ENCODE measurements around the gene FGF21.
"Not testable (repeated sequence)": the region's sequence is repeated elsewhere in the genome, so short reads cannot be mapped to it uniquely, and the experiment has no call there.

FGF21 gene

DNA sequence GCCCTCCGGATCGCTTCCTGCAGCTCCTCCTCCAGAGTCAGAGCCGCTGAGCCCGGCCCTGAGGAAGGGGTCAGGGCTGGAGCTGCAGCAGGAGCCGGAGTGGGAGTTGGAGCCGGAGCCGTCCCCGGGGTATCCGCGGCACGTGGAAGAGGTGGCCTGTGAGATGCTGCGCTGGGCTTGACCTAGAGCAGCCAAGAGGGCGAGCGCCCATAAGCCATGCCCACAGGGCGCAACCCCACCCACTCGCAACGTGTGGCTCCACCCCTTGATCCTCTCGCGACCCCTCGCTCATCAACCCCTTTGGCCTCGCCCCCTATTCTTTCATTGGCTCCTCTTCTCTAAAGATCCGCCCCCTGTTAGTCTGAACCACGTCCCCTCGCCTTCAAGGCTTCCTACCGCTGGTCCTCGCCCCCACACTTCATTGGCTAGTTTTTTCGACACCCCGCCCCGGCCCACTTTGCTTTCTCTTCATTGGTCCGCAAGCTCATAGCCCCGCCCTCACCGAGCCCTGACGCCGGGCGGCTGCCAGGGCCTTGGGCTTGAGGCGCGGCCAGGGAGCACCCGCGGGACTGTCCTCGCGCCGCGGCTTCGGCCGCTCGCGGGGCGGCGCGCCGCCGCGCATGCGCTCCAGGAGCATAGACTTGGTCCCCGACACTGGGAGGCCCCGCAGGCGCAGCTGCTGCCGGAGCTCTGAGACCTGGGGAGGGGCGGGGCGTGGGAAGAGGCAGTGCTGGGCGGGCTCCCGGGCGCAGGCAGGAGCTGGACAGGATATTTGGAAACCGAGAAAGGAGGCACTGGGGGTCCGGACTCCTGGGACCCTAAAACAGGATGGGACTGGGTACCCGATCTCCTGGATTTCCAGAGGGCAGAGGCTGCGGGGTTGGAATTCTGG lies 41.2 kb upstream of the FGF21 start:
- Histone ChIP-seq H3K27ac (ENCODE audit: poor library complexity, severe bottlenecking) (peak overlapping the region; percentile 53), H3K4me3 (ENCODE audit: severe bottlenecking) (peak overlapping the region; percentile 56), H3K9me3 (ENCODE audit: severe bottlenecking) (no peaks in the 10 kb centered on the region), H3K4me1 (ENCODE audit: insufficient read depth, poor library complexity, severe bottlenecking) (peaks cover 5% of the 10 kb centered on the region), H3K36me3 (ENCODE audit: low read depth) (no peaks in the 10 kb centered on the region), H3K27me3 (ENCODE audit: insufficient read depth, poor library complexity, severe bottlenecking) (no peaks in the 10 kb centered on the region)
- peak; percentile 88 for ATAC-seq (ENCODE audit: low read depth)
- TF ChIP-seq, protein P1, sequence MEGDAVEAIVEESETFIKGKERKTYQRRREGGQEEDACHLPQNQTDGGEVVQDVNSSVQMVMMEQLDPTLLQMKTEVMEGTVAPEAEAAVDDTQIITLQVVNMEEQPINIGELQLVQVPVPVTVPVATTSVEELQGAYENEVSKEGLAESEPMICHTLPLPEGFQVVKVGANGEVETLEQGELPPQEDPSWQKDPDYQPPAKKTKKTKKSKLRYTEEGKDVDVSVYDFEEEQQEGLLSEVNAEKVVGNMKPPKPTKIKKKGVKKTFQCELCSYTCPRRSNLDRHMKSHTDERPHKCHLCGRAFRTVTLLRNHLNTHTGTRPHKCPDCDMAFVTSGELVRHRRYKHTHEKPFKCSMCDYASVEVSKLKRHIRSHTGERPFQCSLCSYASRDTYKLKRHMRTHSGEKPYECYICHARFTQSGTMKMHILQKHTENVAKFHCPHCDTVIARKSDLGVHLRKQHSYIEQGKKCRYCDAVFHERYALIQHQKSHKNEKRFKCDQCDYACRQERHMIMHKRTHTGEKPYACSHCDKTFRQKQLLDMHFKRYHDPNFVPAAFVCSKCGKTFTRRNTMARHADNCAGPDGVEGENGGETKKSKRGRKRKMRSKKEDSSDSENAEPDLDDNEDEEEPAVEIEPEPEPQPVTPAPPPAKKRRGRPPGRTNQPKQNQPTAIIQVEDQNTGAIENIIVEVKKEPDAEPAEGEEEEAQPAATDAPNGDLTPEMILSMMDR (IDR thresholded peaks at IDR 0.05; ENCODE audit: poor library complexity, severe bottlenecking), result no peak
- DNase-seq (ENCODE audit: low spot score), result peak; percentile 98

DNA sequence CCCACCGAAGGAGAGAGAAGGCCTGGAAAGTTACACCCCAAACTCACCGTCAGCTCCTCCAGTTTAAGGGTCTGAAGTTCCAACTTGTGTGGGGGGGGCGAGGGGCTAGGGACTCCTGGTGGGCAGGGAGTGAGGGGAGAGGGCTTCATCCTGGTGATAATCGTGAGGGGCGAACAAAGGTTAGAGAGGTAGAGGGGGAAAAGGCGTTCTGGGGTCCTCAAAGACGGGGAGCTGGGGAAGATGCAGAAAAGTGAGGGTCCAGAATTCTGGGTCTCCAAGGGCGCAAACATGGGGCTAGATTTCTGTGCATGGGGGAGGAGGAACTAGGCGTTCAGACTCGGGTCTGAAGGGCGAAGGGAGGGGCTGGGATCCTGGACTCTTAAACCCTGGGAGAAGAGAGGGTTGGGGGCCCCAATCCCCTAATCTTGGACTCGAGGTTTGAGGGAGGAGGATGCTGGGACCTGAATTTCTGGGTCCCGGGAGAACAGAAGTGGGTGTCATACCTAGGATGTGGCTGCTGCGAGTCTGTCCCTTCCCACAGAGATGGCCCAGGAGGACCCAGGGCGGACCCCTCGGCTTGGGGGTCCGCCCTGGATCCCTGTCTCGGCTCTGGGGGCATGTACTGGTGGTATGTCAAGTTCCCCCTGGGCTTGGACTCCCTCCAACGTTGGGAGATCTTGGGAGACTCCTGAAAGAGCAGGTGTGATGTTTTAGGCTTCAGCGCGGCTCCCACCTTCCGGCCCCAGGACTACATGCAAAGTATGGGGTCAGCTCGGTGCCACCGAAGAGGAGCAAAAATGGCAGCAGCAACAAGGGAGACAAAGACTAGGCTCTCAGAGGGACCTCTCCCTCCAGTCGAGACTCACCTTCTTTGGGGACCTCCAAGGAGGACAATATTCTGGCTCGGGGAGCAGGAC lies 40.3 kb upstream of the FGF21 start:
- ATAC-seq (ENCODE audit: low read depth), result no peak
- Histone ChIP-seq H3K4me1 (ENCODE audit: insufficient read depth, poor library complexity, severe bottlenecking) (peaks cover 5% of the 10 kb centered on the region), H3K36me3 (ENCODE audit: low read depth) (no peaks in the 10 kb centered on the region), H3K27me3 (ENCODE audit: insufficient read depth, poor library complexity, severe bottlenecking) (no peaks in the 10 kb centered on the region), H3K9me3 (ENCODE audit: severe bottlenecking) (no peaks in the 10 kb centered on the region), H3K27ac (ENCODE audit: poor library complexity, severe bottlenecking) (peak overlapping the region; percentile 53), H3K4me3 (ENCODE audit: severe bottlenecking) (peak overlapping the region; percentile 38)
- DNase-seq (ENCODE audit: low spot score), result no peak
- TF ChIP-seq, protein P1 (IDR thresholded peaks at IDR 0.05; ENCODE audit: poor library complexity, severe bottlenecking), result no peak

- TF ChIP-seq, protein P1 (IDR thresholded peaks at IDR 0.05; ENCODE audit: poor library complexity, severe bottlenecking), result no peak
- DNase-seq (ENCODE audit: low spot score), result no peak
- H3K27me3 ChIP-seq (ENCODE audit: insufficient read depth, poor library complexity, severe bottlenecking), result no peaks in the 10 kb centered on the region
- peaks cover 5% of the 10 kb centered on the region for H3K4me1 ChIP-seq (ENCODE audit: insufficient read depth, poor library complexity, severe bottlenecking)
- ATAC-seq (ENCODE audit: low read depth), result no peak
- no peaks in the 10 kb centered on the region for H3K9me3 ChIP-seq (ENCODE audit: severe bottlenecking)
- H3K36me3 ChIP-seq (ENCODE audit: low read depth), result no peaks in the 10 kb centered on the region
- no peak overlapping the region for H3K27ac ChIP-seq (ENCODE audit: poor library complexity, severe bottlenecking)
- H3K4me3 ChIP-seq (ENCODE audit: severe bottlenecking), result no peak overlapping the region
These were observed 39.6 kb upstream of the FGF21 start for GRCh38 chr19:48715681-48716171.

DNA sequence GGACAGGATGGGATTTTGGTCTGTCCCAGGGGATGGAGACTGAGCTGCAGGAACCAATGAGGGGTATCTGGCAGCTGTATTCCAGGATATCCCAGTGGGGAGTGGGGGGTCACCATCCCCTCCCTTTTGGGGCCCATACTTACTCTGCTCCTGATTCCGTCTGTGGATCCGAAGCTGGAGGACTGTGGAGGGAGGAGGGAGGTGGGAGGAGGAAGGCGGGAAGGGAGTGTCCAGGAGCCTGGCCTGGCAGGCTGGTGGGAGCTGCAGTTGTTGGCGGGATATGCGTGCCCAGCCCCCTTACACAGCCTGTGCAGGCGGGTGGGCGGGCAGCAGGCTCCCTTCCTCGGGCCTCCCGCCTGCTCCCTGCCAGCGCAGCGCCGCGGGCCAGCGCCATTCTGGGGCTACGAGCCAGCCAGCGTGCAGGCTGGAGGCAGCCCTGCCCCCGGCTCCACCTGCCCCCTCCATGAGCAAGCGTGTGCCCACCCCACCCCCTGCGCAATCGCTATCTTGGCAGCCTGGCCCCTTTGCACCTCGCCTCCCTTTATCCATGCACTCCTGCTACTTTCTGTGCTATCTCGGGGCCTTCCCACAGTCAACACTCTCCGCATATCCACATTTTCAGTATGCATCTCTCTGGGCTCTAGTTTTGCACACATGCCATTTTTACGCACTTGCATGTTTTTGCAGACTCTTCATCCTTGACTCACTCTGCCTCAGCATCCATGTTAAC lies 38.6 kb upstream of the FGF21 start:
- Histone ChIP-seq H3K36me3 (ENCODE audit: low read depth) (no peaks in the 10 kb centered on the region), H3K4me3 (ENCODE audit: severe bottlenecking) (no peak overlapping the region), H3K9me3 (ENCODE audit: severe bottlenecking) (no peaks in the 10 kb centered on the region), H3K27ac (ENCODE audit: poor library complexity, severe bottlenecking) (no peak overlapping the region), H3K27me3 (ENCODE audit: insufficient read depth, poor library complexity, severe bottlenecking) (no peaks in the 10 kb centered on the region), H3K4me1 (ENCODE audit: insufficient read depth, poor library complexity, severe bottlenecking) (peaks cover 5% of the 10 kb centered on the region)
- TF ChIP-seq, protein P1 (IDR thresholded peaks at IDR 0.05; ENCODE audit: poor library complexity, severe bottlenecking), result no peak
- ATAC-seq (ENCODE audit: low read depth), result no peak
- DNase-seq (ENCODE audit: low spot score), result no peak

DNA sequence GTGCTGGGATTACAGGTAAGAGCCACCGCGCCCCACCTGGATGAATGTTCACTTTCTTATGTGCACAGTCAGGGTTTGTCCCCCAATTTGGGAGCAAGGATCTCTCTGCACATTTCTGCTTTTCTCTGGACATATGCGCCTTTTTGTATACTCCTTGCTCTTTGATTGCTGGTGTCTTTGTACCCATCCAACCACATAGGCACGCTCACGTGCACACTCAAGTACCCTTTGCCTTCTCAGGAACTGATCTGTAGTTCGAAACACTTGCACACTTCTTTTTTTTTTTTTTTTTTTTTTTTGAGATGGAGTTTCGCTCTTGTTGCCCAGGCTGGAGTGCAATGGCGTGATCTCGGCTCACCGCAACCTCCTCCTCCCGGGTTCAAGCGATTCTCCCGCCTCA lies 37.2 kb upstream of the FGF21 start:
- H3K4me3 ChIP-seq (ENCODE audit: severe bottlenecking); H3K27ac ChIP-seq (ENCODE audit: poor library complexity, severe bottlenecking); H3K27me3 ChIP-seq (ENCODE audit: insufficient read depth, poor library complexity, severe bottlenecking); H3K9me3 ChIP-seq (ENCODE audit: severe bottlenecking); ATAC-seq (ENCODE audit: low read depth); H3K4me1 ChIP-seq (ENCODE audit: insufficient read depth, poor library complexity, severe bottlenecking); DNase-seq (ENCODE audit: low spot score); H3K36me3 ChIP-seq (ENCODE audit: low read depth): not testable (repeated sequence)

Measured in RWPE2 (cell line).